HepG2 (cell line): ENCODE results near the gene FAM168A. TPM values are rescaled to one million over a fixed set of nuclear protein-coding genes. Genes with fewer than 3 reads are reported as not detected.

ENCODE experiments used
- ELF4 ChIP-seq: sonication (generic); formaldehyde crosslinking; IDR thresholded peaks from 2 replicates; pipeline ENCODE4 v1.5.0; 2020; ENCODE audit warnings: missing genetic modification reagents, mild to moderate bottlenecking, moderate library complexity, borderline replicate concordance
- GATA4 ChIP-seq: sonication (generic); IDR thresholded peaks from 2 replicates; pipeline ENCODE4 v1.6.1; 2016; ENCODE audit warnings: antibody characterized with exemption, low read depth, borderline replicate concordance
- SMYD3 ChIP-seq: sonication (generic); formaldehyde crosslinking; IDR thresholded peaks from 2 replicates; pipeline ENCODE4 v1.8.1; 2023; ENCODE audit warnings: mild to moderate bottlenecking, missing genetic modification reagents
- ZFYVE20 ChIP-seq: sonication (generic); formaldehyde crosslinking; IDR thresholded peaks from 2 replicates; pipeline ENCODE4 v1.8.0; 2023; ENCODE audit warnings: low read depth, mild to moderate bottlenecking, moderate library complexity, missing genetic modification reagents, borderline replicate concordance
- ZGPAT ChIP-seq: IDR thresholded peaks from 2 replicates; pipeline ENCODE4 v1.6.1; 2016; ENCODE audit warnings: mild to moderate bottlenecking
- ZNF101 ChIP-seq: sonication (generic); formaldehyde crosslinking; IDR thresholded peaks from 2 replicates; pipeline ENCODE4 v1.4.0; 2020; ENCODE audit warnings: mild to moderate bottlenecking, low read depth, missing genetic modification reagents, borderline replicate concordance
- ZNF24 ChIP-seq: fragments of 450-650 bp; IDR thresholded peaks from 2 replicates; pipeline ENCODE4 v1.6.1; 2017; ENCODE audit warnings: antibody characterized with exemption, mild to moderate bottlenecking
- ZNF253 ChIP-seq: sonication (generic); formaldehyde crosslinking; IDR thresholded peaks from 2 replicates; pipeline ENCODE4 v1.8.0; 2022; ENCODE audit warnings: mild to moderate bottlenecking, missing genetic modification reagents, borderline replicate concordance
- ZNF431 ChIP-seq: sonication (generic); formaldehyde crosslinking; IDR thresholded peaks from 2 replicates; pipeline ENCODE4 v1.9.0; 2022; ENCODE audit warnings: missing genetic modification reagents, low read depth, mild to moderate bottlenecking, borderline replicate concordance
- ZNF468 ChIP-seq: sonication (generic); formaldehyde crosslinking; IDR thresholded peaks from 2 replicates; pipeline ENCODE4 v1.8.0; 2022; ENCODE audit warnings: mild to moderate bottlenecking, moderate library complexity, missing genetic modification reagents
- ZNF484 ChIP-seq: sonication (generic); formaldehyde crosslinking; IDR thresholded peaks from 2 replicates; pipeline ENCODE4 v1.5.1; 2020; ENCODE audit warnings: mild to moderate bottlenecking, low read depth, missing genetic modification reagents, borderline replicate concordance
- ZNF549 ChIP-seq: sonication (generic); formaldehyde crosslinking; IDR thresholded peaks from 2 replicates; pipeline ENCODE4 v1.5.0; 2020; ENCODE audit warnings: missing genetic modification reagents
- ZNF652 ChIP-seq: IDR thresholded peaks from 2 replicates; pipeline ENCODE4 v1.6.1; 2016; ENCODE audit warnings: low read depth, borderline replicate concordance
- polyA plus RNA-seq, 8 experiments: library from polyadenylated mRNA; depleted of rRNA in 3 of 8; stranded (reverse) in 7 of 8; unstranded in 1 of 8; fragments of >200 nt; fragmentation: Illumina TruSeq in 4 of 8; extraction: Trizol in 4 of 8; gene quantifications; 2 replicates each; pipeline versions ENCODE4 v1.2.1 to v1.2.3, GENCODE V29; 2011 to 2016; ENCODE audit warnings: low read depth in 4 of 8, missing spikeins in 1 of 8, mixed read lengths in 1 of 8; ENCODE audit not compliant: insufficient read depth in 1 of 8
- total RNA-seq, 5 experiments: library from RNA; depleted of rRNA; stranded (reverse); fragments of >200 nt; fragmentation: Illumina TruSeq; extraction: Trizol; gene quantifications; 2 replicates each; pipeline ENCODE4 v1.2.3, GENCODE V29; 2016; ENCODE audit warnings: low read depth in 1 of 5
- TF ChIP-seq, protein P1 (sequence below): sonication (generic); formaldehyde crosslinking; IDR thresholded peaks from 2 replicates; pipeline ENCODE4 v1.4.0; 2020; ENCODE audit warnings: missing genetic modification reagents, borderline replicate concordance
- TF ChIP-seq, protein P2 (sequence below): sonication (generic); formaldehyde crosslinking; IDR thresholded peaks from 2 replicates; pipeline ENCODE4 v1.5.1; 2020; ENCODE audit warnings: mild to moderate bottlenecking, missing genetic modification reagents
- TF ChIP-seq, protein P3 (sequence below): sonication (generic); formaldehyde crosslinking; IDR thresholded peaks from 2 replicates; pipeline ENCODE4 v1.8.1; 2023; ENCODE audit warnings: missing genetic modification reagents, mild to moderate bottlenecking, borderline replicate concordance
- TF ChIP-seq, protein P4 (sequence below), 2 experiments: sonication (generic) in 1 of 2; formaldehyde crosslinking in 1 of 2; IDR thresholded peaks; 2 replicates each; pipeline versions ENCODE4 v1.4.0 to v1.6.1; 2018 to 2020; ENCODE audit warnings: missing genetic modification reagents in 2 of 2, borderline replicate concordance in 1 of 2, low read depth in 1 of 2, mild to moderate bottlenecking in 1 of 2, missing biosample characterization in 1 of 2

FAM168A gene
- total and polyA plus RNA-seq, 2 of the 13 experiments (the other 11 are each of a cell fraction or from before 2014, with no cell fraction given): 13.9 to 15.8 TPM

GRCh38 chr11:73393479-73394415 lies 204.2 kb downstream of the FAM168A start (continued):
- no peak for TF ChIP-seq ZGPAT
- TF ChIP-seq, protein P1, sequence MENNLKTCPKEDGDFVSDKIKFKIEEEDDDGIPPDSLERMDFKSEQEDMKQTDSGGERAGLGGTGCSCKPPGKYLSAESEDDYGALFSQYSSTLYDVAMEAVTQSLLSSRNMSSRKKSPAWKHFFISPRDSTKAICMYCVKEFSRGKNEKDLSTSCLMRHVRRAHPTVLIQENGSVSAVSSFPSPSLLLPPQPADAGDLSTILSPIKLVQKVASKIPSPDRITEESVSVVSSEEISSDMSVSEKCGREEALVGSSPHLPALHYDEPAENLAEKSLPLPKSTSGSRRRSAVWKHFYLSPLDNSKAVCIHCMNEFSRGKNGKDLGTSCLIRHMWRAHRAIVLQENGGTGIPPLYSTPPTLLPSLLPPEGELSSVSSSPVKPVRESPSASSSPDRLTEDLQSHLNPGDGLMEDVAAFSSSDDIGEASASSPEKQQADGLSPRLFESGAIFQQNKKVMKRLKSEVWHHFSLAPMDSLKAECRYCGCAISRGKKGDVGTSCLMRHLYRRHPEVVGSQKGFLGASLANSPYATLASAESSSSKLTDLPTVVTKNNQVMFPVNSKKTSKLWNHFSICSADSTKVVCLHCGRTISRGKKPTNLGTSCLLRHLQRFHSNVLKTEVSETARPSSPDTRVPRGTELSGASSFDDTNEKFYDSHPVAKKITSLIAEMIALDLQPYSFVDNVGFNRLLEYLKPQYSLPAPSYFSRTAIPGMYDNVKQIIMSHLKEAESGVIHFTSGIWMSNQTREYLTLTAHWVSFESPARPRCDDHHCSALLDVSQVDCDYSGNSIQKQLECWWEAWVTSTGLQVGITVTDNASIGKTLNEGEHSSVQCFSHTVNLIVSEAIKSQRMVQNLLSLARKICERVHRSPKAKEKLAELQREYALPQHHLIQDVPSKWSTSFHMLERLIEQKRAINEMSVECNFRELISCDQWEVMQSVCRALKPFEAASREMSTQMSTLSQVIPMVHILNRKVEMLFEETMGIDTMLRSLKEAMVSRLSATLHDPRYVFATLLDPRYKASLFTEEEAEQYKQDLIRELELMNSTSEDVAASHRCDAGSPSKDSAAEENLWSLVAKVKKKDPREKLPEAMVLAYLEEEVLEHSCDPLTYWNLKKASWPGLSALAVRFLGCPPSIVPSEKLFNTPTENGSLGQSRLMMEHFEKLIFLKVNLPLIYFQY: no peak
- TF ChIP-seq, protein P2, sequence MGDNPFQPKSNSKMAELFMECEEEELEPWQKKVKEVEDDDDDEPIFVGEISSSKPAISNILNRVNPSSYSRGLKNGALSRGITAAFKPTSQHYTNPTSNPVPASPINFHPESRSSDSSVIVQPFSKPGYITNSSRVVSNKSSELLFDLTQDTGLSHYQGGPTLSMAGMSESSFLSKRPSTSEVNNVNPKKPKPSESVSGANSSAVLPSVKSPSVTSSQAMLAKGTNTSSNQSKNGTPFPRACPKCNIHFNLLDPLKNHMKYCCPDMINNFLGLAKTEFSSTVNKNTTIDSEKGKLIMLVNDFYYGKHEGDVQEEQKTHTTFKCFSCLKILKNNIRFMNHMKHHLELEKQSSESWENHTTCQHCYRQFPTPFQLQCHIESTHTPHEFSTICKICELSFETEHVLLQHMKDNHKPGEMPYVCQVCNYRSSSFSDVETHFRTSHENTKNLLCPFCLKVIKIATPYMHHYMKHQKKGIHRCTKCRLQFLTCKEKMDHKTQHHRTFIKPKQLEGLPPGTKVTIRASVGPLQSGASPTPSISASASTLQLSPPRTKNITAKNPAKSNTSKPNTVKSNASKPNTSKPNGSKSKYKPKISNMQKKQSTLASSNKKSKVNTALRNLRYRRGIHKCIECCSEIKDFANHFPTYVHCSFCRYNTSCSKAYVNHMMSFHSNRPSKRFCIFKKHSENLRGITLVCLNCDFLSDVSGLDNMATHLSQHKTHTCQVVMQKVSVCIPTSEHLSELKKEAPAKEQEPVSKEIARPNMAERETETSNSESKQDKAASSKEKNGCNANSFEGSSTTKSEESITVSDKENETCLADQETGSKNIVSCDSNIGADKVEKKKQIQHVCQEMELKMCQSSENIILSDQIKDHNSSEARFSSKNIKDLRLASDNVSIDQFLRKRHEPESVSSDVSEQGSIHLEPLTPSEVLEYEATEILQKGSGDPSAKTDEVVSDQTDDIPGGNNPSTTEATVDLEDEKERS (CRISPR knock-in tag): no peak
- TF ChIP-seq, protein P3, sequence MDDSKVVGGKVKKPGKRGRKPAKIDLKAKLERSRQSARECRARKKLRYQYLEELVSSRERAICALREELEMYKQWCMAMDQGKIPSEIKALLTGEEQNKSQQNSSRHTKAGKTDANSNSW: no peak
- TF ChIP-seq ZNF431 (CRISPR knock-in tag): no peak
- no peak for TF ChIP-seq ZNF484 (CRISPR knock-in tag)
- TF ChIP-seq ZNF652: no peak
- TF ChIP-seq ZNF549: no peak
- TF ChIP-seq, protein P4, sequence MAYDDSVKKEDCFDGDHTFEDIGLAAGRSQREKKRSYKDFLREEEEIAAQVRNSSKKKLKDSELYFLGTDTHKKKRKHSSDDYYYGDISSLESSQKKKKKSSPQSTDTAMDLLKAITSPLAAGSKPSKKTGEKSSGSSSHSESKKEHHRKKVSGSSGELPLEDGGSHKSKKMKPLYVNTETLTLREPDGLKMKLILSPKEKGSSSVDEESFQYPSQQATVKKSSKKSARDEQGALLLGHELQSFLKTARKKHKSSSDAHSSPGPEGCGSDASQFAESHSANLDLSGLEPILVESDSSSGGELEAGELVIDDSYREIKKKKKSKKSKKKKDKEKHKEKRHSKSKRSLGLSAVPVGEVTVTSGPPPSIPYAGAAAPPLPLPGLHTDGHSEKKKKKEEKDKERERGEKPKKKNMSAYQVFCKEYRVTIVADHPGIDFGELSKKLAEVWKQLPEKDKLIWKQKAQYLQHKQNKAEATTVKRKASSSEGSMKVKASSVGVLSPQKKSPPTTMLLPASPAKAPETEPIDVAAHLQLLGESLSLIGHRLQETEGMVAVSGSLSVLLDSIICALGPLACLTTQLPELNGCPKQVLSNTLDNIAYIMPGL (CRISPR knock-in tag; IDR thresholded peaks at IDR 0.05; ENCODE audit: borderline replicate concordance in 1 of 2, low read depth in 1 of 2): 0 out of 4 replicates have a peak, but pooled peaks of 1 of the 2 experiments have one; percentile 30
- TF ChIP-seq ZNF101 (CRISPR knock-in tag): no peak
- TF ChIP-seq ZNF468 (CRISPR knock-in tag): no peak
- no peak for TF ChIP-seq ZFYVE20
- TF ChIP-seq GATA4: no peak
- no peak for TF ChIP-seq ELF4 (CRISPR knock-in tag)
- TF ChIP-seq SMYD3 (CRISPR knock-in tag): no peak
- no peak for TF ChIP-seq ZNF24
- TF ChIP-seq ZNF253 (CRISPR knock-in tag): no peak
